ENCODE measurements around the gene HOXD11.

Gene HOXD11

GRCh38 chr2:176124110-176124946, 17.2 kb downstream of the HOXD11 start:
- no peak overlapping the region for H3K4me3 ChIP-seq (ENCODE audit: low read depth, low read length)
- DNase-seq (ENCODE audit: low read depth) = no peak
- in situ Hi-C loops (cut with HindIII; ENCODE audit: low sequenced_read_pairs) = loop anchor here (25.0 kb wide), 1 partner anchor 1013 kb away; no protein-coding TSS in a partner anchor
- TF ChIP-seq, protein P1, sequence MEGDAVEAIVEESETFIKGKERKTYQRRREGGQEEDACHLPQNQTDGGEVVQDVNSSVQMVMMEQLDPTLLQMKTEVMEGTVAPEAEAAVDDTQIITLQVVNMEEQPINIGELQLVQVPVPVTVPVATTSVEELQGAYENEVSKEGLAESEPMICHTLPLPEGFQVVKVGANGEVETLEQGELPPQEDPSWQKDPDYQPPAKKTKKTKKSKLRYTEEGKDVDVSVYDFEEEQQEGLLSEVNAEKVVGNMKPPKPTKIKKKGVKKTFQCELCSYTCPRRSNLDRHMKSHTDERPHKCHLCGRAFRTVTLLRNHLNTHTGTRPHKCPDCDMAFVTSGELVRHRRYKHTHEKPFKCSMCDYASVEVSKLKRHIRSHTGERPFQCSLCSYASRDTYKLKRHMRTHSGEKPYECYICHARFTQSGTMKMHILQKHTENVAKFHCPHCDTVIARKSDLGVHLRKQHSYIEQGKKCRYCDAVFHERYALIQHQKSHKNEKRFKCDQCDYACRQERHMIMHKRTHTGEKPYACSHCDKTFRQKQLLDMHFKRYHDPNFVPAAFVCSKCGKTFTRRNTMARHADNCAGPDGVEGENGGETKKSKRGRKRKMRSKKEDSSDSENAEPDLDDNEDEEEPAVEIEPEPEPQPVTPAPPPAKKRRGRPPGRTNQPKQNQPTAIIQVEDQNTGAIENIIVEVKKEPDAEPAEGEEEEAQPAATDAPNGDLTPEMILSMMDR (IDR thresholded peaks at IDR 0.05; ENCODE audit: low read depth, low read length, missing control alignments) = no peak

GRCh38 chr2:176124947-176125771, 18.1 kb downstream of the HOXD11 start:
- in situ Hi-C loops (cut with HindIII; ENCODE audit: low sequenced_read_pairs) = loop anchor here (25.0 kb wide), 1 partner anchor 1012 kb away; no protein-coding TSS in a partner anchor
- TF ChIP-seq, protein P1 (IDR thresholded peaks at IDR 0.05; ENCODE audit: low read depth, low read length, missing control alignments) = no peak
- no peak overlapping the region for H3K4me3 ChIP-seq (ENCODE audit: low read depth, low read length)
- DNase-seq (ENCODE audit: low read depth) = no peak

- H3K4me3 ChIP-seq (ENCODE audit: low read depth, low read length) = no peak overlapping the region
- no peak for DNase-seq (ENCODE audit: low read depth)
- in situ Hi-C loops (cut with HindIII; ENCODE audit: low sequenced_read_pairs) = no loop called here
- TF ChIP-seq, protein P1 (IDR thresholded peaks at IDR 0.05; ENCODE audit: low read depth, low read length, missing control alignments) = no peak
Observed at GRCh38 chr2:176125772-176126054, 18.6 kb downstream of the HOXD11 start.

GRCh38 chr2:176126929-176127773, 20.1 kb downstream of the HOXD11 start:
- H3K4me3 ChIP-seq (ENCODE audit: low read depth, low read length) = no peak overlapping the region
- in situ Hi-C loops (cut with HindIII; ENCODE audit: low sequenced_read_pairs) = no loop called here
- DNase-seq (ENCODE audit: low read depth) = peak; percentile 38
- TF ChIP-seq, protein P1 (IDR thresholded peaks at IDR 0.05; ENCODE audit: low read depth, low read length, missing control alignments) = peak; percentile 75

GRCh38 chr2:176127774-176128072, 20.6 kb downstream of the HOXD11 start:
- DNase-seq (ENCODE audit: low read depth) = no peak
- no peak overlapping the region for H3K4me3 ChIP-seq (ENCODE audit: low read depth, low read length)
- TF ChIP-seq, protein P1 (IDR thresholded peaks at IDR 0.05; ENCODE audit: low read depth, low read length, missing control alignments) = no peak
- in situ Hi-C loops (cut with HindIII; ENCODE audit: low sequenced_read_pairs) = no loop called here

All from astrocyte of the cerebellum (primary cell).